ENCODE measurements around the gene SNX8.
A peak's percentile ranks its signal among the peaks of the same experiment; 100 is the strongest.

Gene SNX8

DNA sequence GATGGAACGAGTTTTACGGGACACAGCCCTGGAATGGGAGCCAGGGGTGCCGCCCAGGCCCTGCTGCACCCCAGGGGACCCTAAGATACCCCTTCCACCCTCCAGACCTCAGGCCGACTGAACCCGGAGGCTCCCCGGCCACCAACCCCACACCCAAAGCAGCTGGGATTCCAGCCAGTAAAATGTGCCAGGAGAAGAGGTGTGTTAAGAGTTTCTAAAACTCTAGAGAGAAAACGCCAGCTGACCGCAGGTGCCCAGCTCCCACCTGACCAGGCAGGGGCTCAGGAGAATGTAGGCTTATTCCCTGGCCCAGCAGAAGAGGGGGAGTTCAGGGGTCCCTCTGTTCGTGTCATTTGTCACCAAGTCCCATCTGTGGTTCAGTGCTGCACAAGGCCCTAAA is 54.8 kb downstream of the SNX8 start:
- DNase-seq, result no peak

DNA sequence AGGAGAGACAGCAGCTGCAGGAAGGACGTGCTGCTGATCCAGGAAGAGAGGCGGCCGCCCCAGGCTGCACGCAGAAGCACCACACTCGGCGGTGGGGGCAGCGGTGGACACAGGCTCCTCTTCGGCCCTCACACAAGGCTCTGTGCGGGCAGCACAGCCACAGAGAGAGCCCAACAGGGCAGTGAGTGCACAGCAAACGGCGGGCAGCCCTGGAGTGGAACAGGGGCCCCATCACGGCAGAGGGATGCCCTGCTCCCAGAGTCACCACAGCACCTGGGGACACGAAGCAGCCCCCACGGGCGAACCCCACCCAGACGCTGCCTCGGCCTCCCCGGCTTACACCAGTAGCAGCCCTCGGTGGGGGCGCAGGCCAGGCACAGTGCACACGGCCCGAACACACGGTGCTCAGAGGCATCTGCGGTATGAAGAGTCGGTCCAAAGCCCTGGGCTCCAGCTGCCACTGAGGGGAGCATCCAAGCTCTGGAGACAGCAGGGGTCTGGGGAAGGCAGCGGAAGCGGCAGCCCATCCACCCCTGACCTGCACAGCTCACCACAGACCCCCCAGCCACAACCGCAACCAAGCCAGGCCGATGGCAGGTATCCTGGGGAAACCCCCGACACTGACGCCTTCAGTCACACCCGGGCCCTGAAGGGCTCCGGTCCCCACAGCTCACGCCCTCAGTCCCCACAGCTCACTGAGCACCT is 55.4 kb downstream of the SNX8 start:
- no peak for DNase-seq

DNA sequence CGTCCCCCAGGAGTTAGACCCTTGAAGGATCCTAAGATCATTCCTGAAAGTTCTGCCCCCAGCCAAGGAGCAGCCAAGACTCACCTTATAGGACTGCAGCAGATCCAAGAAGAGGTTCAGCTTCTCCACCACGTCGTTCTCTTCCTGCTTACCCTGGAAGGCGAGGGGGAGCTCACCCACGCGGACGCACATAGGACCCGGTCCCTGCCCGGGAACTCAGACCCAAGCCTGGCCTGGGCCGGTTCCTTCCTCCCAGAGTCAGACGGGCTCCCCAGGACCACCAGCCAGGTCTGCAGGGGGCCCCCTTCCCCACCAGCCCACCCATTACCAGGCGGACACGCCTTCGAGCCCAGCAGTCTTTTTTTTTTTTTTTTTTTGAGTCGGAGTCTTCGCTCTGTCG is 56.6 kb downstream of the SNX8 start:
- no peak for DNase-seq

DNA sequence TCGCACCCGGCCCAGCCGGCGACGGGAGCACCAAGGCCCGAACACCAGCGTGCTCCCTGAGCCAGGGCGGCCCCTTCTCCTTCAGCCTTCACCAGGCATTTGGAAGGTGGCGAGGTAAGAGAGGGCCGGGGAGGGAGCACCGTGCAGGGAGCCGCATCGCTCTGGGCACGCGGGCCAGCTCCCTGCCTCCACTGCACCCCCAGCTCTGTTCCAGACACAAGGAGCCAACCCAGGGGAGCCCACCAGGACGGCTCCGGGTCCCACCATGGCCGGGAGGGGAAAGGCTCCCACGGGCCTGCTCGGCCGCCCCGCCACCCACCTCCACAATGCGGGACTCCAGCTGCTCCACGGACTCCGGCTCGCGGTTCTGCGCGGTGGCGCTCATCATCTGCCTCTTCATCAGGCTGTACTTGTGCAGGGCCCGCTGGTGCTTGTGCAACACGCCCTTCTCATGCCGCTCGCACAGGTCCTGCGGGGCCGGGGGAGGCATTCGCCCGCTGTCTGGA is 57.1 kb downstream of the SNX8 start:
- no peak for DNase-seq

DNA sequence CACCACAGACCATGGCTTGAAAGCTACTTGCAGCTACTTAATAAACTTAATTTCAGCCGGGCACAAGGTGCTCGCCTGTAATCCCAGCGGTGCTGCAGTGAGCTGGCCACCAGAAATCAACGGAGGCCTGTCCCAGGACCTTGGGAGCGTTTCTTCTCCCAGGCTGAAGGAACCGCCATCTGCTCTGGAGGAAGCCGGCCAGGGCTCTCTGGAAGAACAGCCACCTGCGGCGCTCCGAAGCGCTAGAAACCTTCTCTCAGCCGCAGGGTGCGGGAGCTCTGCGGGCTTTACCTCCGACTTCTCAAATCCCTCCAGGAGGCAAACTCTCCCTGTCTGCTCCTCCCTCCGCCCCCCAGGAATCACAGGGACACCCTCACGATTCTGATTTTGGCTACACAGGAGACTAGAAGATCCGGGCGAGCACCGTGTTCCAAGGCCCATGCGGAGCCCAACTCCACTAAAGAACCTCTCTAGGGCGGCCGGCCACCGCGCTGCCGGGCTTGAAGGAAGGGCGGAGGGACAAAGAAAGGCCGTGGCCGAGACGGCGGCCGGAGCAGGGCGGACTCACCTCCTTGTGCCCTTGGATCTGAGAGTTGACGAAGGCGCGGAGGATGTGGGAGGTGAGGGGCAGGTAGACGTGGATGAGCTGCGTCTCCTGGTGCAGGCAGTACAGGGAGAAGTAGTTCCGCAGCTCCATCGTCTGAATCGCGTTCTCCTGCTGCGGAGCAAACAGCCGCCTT is 57.8 kb downstream of the SNX8 start:
- DNase-seq, result no peak

DNA sequence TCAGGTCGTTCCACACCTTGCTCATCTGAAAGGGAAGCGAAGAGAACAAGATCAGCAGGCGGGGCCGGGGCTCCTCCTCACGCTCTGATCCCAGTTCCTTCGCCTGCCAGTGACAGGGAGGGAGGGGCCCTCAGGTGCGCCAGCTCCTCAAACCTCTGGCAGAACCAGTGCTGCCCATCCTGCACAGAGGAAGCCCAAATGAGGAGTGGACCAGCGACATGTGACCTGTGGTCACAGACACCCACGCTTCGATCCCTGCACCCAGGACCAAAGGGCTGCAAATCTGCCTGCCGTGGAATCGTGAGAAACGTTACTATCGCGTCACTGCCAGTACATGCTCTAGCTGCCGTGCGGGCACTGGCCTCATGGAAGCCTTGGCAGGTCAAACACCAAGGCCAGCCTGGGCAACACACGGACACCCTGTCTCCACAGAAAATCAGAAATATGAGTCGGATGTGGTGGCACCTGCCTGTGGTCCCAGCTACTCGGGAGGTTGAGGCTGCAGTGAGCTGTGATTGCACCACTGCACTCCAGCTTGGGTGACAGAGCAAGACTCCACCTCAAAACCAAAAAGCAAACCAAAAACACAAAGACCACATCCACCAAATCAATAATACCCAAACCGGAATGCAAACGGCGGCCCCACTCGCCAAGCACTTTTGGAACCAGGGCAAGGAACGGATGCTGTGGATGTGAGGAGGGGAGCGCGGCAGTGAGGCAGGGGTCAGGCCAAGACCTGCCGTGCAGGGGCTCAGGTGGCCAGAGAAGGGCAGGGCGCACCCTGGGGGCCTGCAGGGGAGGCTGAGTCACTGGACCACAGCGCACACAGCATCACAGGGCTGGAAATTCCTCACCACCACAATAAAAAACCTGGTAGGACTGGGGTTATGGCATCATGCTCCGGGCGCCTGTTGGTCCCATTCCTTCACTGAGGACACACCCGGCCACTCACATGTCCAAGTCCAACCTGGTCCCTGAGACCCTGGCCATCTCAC is 58.8 kb downstream of the SNX8 start:
- DNase-seq, result no peak

DNA sequence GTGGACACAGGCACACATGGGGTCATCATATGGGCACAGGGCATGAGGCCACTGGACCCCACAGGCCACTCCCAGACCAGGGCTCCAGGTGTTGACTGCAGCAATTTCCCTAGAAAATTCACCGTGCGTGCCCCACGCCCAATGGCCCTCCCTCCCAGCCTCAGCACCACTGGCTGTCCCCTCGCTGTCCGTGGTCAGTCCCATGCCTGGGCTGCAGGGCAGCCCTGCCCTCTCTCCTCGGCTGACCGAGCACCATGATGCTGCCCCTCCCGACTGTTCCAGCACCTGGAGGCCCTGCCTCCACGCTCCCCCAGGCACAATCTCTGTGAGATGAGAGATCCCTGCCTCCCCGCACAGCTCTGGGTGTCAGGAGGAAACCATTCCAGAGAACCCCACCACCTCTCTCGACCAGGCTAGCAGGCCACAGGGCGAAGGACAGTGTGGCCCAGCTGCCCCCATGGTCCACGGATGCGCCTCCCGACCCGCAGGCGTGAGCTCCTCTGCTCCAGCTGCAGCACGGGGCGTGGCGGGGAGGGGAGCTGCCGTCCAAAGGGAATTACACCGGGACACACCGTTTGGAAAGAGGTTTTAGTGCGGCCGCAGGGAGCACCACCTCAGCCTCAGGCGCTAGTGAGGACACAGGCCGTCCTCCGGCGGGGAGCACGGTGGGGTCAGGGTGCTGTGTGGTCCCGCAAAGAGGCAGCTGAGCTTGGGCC is 59.7 kb downstream of the SNX8 start:
- no peak for DNase-seq

DNA sequence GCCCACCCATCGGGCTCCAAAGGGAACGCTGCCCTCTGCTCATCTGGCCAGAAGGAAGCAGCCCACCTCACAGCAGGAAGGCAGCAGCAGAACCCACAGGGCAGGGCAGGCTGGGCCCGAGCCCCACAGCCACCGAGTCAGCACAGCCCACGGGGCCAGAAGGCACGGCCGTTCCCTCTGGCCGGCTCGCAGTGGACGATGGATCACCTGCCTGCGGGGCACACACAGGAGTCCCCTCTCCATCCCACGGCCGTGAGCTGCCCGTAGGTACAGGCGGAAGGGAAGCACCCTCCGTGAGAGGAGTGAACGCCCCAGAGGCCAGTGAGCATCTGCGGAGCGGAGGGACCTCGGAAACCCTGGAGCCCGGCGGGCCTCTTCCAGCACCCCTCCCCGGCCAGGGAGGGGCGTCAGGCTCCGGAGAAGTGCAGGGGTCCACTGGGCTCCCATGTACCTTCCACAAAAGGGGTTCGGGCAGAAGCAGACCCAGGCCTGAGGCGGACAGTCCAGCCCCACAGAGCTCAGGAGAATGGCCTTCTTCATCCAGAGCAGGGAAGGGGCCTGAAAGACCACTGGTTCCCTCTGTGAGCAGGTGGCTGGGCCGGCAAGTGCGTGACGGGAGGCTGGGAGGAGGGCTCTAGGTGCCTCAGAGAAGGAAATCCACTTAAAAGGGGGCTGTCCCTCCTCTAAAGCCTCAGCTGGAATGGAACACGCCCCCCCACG is 60.6 kb downstream of the SNX8 start:
- no peak for DNase-seq

DNA sequence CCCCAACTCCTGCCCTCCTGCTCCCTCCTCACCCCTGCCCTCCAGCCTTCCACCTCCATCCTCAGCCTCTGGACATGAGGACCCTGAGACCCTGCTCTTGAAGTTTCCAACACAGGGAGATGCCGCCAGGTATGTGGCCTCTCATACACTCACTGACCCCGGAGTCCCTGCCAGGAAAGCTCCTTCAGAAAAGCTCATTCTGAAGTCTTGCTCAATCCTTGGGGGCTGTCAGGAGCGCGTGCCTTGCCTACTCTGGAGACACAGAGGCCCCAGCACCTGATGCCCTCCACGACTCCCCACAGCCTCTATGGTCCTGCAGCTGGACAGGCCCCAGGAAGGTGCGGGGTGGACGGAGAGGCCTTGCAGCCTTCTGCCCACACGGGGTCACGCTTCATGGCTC is 61.2 kb downstream of the SNX8 start:
- DNase-seq, result no peak

DNA sequence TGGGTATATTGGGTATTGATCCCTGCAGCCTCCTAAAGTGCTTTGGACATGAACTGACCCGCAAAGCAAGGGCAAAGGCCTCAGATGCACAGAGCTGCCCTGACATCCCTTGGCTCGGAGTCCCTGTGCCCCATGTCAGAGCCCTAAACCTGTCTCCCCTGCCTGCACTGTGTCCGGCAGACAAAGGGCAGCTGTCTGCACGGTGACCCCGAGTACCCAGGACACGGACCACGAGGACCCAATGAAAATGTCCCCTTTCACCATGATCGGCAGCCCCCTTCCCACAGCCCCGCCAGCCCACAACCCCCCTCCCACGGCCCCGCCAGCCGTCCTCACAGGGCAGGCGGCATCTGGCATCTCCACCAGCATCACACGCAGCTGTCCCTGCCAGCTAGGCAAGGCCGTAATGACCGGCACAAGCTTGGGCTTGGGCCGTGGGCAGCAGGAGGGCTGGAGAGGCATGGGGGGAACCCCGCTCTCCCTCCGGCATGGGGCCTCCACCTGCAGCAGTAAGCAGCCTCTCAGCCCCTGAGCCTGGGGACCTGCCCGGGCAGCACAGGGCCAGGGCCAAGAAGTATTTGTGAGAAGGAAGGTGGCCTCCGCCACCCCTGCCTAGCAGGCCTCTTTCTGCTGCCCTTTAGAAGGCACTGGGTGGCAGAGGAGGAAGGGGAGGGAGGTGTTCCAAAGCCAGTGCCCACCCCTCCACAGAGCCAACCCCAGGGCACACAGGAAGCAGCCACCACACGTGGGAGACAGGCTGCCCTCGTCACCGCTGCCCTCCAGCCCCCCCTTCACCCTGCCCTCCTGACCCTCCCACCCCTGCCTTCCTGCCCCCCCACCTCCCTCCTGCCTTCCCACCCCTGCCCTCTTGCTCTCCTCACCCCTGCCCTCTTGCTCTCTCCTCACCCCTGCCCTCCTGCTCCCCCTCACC is 62.1 kb downstream of the SNX8 start:
- peak; percentile 4 for DNase-seq

DNA sequence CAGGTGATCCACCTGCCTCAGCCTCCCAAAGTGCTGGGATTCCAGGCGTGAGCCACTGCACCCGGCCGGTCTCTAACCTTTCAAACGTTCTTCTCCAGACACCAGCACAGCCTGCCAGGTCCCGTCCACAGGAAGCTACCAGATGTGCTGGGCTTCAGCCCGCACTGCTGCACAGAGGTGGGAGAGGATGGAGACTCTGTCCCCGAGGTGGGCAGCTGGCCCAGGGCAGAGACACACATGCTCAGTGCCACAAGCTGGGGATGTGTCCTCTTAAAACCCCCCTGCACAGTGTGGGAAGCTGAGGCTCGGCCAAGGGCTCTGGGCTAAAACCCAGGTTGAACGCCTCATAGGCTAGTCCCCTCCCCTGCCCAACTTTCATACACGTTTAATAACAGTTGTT is 62.9 kb downstream of the SNX8 start:
- no peak for DNase-seq

DNA sequence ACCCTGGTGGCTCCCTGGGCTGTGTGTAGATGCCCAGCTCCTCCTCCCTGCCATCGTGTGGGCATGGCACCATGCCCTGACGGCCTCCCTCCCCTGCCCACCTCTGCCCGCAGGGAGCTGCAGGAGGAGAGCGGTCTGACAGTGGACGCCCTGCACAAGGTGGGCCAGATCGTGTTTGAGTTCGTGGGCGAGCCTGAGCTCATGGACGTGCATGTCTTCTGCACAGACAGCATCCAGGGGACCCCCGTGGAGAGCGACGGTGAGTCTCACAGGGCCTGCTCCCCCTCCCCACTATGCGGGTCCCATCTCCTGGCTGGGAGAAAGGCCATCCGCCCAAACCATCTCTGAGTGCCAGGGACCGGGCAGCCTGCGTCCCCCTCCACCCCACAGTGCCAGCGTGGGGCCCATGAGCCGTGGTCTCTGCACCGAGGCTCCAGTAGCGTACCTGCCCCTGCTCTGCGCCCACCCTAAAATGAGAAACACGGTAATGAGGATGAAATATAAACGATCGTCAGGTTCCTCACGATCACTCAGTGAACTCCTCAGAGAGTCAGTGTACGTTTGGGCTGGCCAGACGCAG is 64.4 kb downstream of the SNX8 start:
- no peak for DNase-seq

DNA sequence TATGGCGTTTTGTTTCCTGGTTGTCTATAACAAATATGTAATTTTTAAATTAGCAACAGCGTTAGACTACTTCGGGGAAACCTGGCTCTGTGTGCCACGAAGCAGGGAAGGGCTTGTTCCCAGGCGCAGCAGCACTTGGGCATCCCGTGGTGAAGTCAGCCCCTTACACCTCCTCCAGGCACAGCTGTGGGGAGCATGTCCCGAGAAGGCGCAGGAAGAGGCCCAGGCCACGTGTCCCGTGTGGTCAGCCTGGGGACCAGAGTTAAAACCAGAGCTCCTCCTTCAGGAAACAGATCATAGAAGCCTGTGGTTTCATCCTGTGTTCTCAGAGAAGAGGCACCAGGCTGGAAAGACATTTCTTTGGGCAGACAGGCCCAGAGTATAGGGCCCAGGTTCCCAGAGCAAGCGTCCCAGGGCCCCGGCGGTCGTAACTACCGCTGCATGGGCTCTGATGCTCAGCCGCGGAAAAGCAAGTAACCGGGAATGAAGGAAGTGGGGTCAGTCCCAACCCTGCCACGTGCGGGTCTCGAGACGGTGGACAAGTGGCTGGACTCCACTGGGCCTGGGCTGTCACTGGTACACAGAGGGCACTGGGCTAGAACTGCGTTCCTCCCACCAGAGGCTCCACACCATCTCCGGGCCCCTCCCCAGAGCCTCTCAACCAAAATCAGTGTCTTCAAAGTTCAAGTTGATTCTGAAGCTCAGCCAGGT is 65.1 kb downstream of the SNX8 start:
- no peak for DNase-seq

DNA sequence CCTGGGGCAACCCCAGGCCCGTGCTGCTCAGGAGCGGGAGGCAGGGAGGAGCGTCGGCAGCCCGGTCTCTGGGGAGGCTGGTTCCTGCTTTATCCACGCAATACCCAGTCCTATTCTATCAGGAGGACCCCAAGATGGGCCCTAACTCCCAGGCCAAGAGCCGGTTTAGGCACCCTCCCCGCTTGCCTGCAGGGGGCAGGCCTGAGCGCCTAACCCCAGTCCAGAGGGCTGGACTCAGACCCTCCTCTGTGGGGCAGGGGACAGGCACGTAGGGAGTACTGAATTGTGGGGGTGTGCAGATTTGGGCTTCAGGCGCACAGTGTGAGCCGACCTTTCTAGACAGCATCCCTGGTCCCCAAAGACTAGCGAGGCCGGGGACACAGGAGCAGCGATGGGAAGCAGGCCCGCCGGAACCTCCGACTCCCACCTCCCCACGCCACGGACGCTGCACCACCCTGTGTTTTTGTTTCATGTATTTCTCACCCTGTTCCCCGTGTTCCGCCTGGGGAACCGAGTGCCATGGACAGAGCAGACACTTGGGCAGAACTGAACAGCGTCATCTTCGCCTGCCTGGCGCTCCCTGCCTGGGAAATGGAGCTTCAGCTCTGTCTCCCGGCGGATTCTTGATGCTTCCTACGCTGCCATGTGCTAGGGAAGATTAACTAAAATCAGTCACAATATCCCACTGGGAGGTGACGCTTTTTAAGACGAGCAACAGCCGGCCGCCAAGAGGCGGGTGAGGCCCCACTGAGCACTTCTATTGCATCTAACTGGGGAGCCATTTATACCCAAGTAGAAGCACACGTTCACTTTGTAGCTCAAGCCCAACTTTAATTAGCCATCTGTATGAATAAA is 66.9 kb downstream of the SNX8 start:
- DNase-seq, result peak; percentile 8

DNA sequence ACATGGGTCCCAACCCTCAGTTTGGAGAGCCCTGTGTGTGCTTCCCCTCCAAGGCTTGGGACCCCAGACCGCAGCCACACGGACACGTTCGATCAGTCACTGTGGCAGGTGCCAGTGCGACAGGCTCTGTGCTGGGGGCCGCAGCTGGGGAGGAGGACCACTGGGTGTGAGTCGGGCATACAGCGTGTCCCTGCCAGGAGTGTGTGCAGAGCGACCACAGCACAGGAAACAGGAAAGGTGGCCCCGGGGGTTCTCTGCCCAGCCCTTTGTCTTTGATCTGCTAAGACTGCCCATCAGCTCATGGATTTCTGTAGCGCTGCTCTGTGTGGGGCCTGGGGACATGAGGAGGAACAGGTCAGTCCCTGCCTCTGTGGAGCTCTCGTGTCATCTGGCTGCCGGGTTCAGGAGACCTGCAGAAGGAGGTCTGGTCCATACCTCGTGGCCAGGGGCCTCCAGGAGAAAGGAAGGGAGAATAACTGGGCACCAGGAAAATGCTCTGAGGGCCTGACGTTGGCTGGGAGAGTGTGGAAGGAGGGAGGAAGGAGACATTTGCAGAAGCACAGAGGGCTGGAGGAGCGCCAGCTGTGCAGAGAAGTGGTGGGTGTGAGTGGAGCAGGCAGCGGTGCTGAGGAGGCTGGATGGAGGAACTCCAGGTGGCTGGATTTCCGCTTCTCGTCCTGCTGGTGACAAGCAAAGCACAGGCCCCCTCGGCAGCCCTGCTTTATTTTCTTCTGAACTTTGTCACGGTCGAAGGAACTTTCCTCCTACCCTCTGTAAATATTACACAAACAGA is 68.2 kb downstream of the SNX8 start:
- no peak for DNase-seq

DNA sequence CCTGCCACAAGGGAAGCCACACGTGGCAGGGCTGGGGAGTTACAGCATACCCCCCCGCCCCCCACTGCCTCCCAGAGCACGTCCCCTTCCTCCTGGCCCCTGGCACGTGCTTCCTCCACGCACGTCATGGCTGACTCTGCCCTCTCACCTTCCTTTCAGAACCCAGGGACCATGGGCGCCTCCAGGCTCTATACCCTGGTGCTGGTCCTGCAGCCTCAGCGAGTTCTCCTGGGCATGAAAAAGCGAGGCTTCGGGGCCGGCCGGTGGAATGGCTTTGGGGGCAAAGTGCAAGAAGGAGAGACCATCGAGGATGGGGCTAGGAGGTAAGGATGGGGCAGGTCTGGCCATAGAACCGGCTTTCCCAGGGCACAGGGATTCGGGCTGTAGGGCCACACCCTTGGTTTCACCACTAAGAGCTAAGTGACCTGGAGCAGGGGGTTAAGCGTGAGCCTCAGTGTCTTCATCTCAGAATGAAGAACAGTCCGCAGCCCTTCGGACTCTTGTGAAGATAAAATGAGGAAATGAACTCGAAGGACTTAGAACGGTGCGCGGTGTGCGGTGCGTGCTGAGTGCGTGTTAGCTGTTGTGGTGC is 69.7 kb downstream of the SNX8 start:
- DNase-seq, result no peak

DNA sequence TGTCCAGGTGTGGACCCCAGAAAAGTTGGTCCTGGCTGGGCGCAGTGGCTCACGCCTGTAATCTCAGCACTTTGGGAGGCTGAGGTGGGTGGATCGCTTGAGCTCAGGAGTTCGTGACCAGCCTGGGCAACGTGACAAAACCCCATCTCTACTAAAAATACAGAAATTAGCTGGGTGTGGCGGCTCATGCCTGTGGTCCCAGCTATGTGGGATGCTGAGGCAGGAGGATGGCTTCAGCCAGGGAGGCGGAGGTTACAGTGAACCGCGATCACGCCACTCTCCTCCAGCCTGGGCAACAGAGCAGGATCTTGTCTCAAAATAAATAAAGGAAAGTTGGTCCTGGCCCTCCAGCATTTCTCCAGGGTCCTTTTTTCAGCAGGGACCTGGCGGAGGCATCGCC is 70.8 kb downstream of the SNX8 start:
- no peak for DNase-seq

Measured in NCI-H1092 treated with DMSO at 0.1 percent for 48 hours (cell line).